Measurements from ENCODE around the gene RPL18. TPM values are rescaled to one million over a fixed set of nuclear protein-coding genes. Genes with fewer than 3 reads are reported as not detected.

The RPL18 gene
- 1,420 TPM for polyA plus RNA-seq (2013, experiment 1 of 2)
- 1,243 TPM for polyA plus RNA-seq (2013, experiment 2 of 2)

DNA sequence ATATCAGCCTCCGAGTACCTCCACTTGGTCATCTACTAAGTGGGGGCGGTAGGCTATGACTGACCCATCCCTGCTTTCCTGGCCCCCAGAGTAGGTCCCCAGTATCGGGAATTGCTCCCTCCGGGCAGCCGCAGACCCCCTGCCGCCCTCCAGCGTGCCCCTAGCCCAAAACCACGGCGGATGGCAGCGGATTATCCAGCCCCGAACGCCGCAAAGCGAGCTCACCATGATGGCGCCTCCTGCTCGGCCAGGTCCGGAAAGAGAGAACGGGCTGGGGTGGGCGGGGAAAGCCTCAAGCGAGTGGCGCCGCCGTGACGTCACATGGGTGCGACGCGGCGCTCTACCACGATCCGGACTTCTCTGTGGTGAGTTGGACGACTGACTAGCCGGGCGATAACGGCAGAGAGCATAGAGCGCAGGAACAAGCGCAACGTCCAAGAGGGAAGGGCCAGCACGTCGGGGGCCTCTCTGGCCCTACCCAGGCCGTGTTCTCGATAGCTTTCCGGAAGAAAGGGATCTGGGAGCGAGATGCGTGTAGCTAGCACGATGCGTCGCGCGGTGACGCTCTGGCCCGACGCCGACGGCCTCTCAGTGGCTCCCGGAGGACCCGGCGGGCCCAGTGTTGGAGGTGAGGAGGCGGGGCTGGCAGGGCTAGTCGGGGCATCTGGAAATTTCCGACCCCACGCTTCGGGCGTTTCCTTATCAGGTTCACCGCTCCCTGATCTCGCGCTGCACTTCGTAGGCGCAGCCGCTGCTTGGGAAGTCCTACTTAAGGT lies at the start of gene RPL18, which contains the start of gene SPHK2:
TSS of gene RPL18 (minus strand) at position 263 of the 776 bp plus-strand sequence. CDS start at position 228, 35 bp downstream.
TSS of gene SPHK2 (plus strand) at position 591 of the 776 bp plus-strand sequence. CDS start 1,009 bp downstream, outside the sequence.
- Histone ChIP-seq H3K4me3 (ENCODE audit: extremely low read depth, insufficient read depth, low read length, poor library complexity, severe bottlenecking) (peak within 1 kb of the TSS; percentile 100), H3K36me3 (ENCODE audit: control insufficient read depth, insufficient read depth, low read length) (peaks cover 44% of the 10 kb centered on the region), H3K9me3 (ENCODE audit: control insufficient read depth, low read length) (no peaks in the 10 kb centered on the region), H3K27ac (ENCODE audit: low read depth, low read length, severe bottlenecking) (peak within 1 kb of the TSS; percentile 94), H3K4me1 (ENCODE audit: control insufficient read depth, insufficient read depth, low read length, poor library complexity, severe bottlenecking) (peaks cover 31% of the 10 kb centered on the region)
- WGBS, 2 experiments (ENCODE audit: insufficient coverage in 2 of 2), result 0 to 1% methylated on average over 64 to 67 of the region's 69 CpGs

GRCh38 chr19:48668761-48669160 lies 49.8 kb upstream of the RPL18 start:
- Histone ChIP-seq H3K9me3 (ENCODE audit: control insufficient read depth, low read length) (no peaks in the 10 kb centered on the region), H3K36me3 (ENCODE audit: control insufficient read depth, insufficient read depth, low read length) (no peaks in the 10 kb centered on the region), H3K4me3 (ENCODE audit: extremely low read depth, insufficient read depth, low read length, poor library complexity, severe bottlenecking) (no peak overlapping the region), H3K4me1 (ENCODE audit: control insufficient read depth, insufficient read depth, low read length, poor library complexity, severe bottlenecking) (peaks cover 11% of the 10 kb centered on the region), H3K27ac (ENCODE audit: low read depth, low read length, severe bottlenecking) (no peak overlapping the region)
- WGBS, 2 experiments (ENCODE audit: insufficient coverage in 2 of 2), result 80 to 93% methylated on average over 1 of the region's 2 CpGs

DNA sequence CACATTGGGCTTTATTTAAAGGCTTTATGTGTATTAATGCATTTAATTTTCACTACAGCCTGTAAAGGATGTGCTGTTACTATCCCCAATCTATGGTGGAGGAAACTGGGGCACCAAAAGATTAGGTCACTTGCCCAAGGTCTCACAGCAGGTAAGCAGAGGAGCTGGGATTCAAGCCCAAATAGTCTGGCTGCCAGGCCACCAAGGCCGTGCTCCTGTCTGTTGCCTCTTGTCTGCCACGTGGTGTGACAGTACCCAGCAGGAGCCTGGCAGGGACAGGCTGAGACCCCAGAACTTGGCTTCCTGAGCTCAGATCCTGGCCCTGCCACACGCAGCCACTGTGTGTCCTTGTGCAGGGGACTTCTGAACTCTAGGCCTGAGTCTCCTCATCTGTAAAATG lies 49.4 kb upstream of the RPL18 start:
- no peaks in the 10 kb centered on the region for H3K36me3 ChIP-seq (ENCODE audit: control insufficient read depth, insufficient read depth, low read length)
- 83 to 95% methylated on average over 3 of the region's 3 CpGs for WGBS, 2 experiments (ENCODE audit: insufficient coverage in 2 of 2)
- no peak overlapping the region for H3K27ac ChIP-seq (ENCODE audit: low read depth, low read length, severe bottlenecking)
- H3K4me3 ChIP-seq (ENCODE audit: extremely low read depth, insufficient read depth, low read length, poor library complexity, severe bottlenecking), result no peak overlapping the region
- no peaks in the 10 kb centered on the region for H3K9me3 ChIP-seq (ENCODE audit: control insufficient read depth, low read length)
- peaks cover 15% of the 10 kb centered on the region for H3K4me1 ChIP-seq (ENCODE audit: control insufficient read depth, insufficient read depth, low read length, poor library complexity, severe bottlenecking)

DNA sequence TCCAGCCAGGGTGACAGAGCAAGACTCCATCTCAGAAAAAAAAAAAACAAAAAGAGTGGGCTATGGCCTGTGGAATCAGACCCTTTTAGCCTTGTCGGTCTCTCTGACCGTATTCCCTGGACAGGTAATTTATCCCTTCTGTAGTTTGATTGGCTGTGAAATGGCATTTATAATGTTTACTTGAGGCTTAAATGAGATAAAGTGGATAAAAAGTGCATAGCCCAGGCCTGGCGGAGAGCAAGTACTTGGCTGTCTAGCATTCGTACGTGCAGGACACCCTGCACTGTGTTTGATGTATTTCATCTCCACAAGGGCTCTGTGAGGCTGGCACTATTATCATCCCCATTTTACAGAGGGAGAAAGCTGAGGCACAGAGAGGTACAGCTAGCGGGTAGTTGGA lies 46.8 kb upstream of the RPL18 start:
- Histone ChIP-seq H3K4me1 (ENCODE audit: control insufficient read depth, insufficient read depth, low read length, poor library complexity, severe bottlenecking) (peaks cover 17% of the 10 kb centered on the region), H3K4me3 (ENCODE audit: extremely low read depth, insufficient read depth, low read length, poor library complexity, severe bottlenecking) (no peak overlapping the region), H3K27ac (ENCODE audit: low read depth, low read length, severe bottlenecking) (no peak overlapping the region), H3K36me3 (ENCODE audit: control insufficient read depth, insufficient read depth, low read length) (no peaks in the 10 kb centered on the region), H3K9me3 (ENCODE audit: control insufficient read depth, low read length) (peaks cover 5% of the 10 kb centered on the region)
- 93 to 97% methylated on average over 4 to 5 of the region's 6 CpGs for WGBS, 2 experiments (ENCODE audit: insufficient coverage in 2 of 2)

GRCh38 chr19:48664476-48664875 lies 45.5 kb upstream of the RPL18 start:
- 87 to 90% methylated on average over 13 of the region's 14 CpGs for WGBS, 2 experiments (ENCODE audit: insufficient coverage in 2 of 2)
- H3K4me3 ChIP-seq (ENCODE audit: extremely low read depth, insufficient read depth, low read length, poor library complexity, severe bottlenecking), result no peak overlapping the region
- H3K9me3 ChIP-seq (ENCODE audit: control insufficient read depth, low read length), result peaks cover 5% of the 10 kb centered on the region
- H3K27ac ChIP-seq (ENCODE audit: low read depth, low read length, severe bottlenecking), result no peak overlapping the region
- no peaks in the 10 kb centered on the region for H3K36me3 ChIP-seq (ENCODE audit: control insufficient read depth, insufficient read depth, low read length)
- peaks cover 17% of the 10 kb centered on the region for H3K4me1 ChIP-seq (ENCODE audit: control insufficient read depth, insufficient read depth, low read length, poor library complexity, severe bottlenecking)

DNA sequence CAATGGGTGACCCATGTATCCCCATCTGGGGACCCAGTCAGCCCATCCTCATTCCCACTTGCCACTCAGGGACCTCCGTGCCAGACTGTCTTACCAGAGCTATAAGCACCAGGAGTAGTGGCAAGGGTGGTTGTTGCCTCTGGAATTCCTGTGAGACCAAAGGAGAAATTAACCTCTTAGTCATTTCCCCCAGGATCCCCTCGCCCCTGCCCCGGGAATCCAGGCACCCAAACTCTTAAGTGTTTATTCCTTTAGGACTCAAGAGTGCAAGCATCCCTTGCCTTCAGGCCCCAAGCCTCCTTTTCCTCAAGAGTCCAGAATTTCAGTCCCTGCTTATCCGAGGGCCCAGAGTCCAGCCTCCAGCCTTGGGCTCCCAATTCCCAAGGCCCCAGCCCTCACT lies 44.7 kb upstream of the RPL18 start:
- peak overlapping the region; percentile 6 for H3K27ac ChIP-seq (ENCODE audit: low read depth, low read length, severe bottlenecking)
- H3K36me3 ChIP-seq (ENCODE audit: control insufficient read depth, insufficient read depth, low read length), result no peaks in the 10 kb centered on the region
- peaks cover 17% of the 10 kb centered on the region for H3K4me1 ChIP-seq (ENCODE audit: control insufficient read depth, insufficient read depth, low read length, poor library complexity, severe bottlenecking)
- H3K4me3 ChIP-seq (ENCODE audit: extremely low read depth, insufficient read depth, low read length, poor library complexity, severe bottlenecking), result no peak overlapping the region
- peaks cover 5% of the 10 kb centered on the region for H3K9me3 ChIP-seq (ENCODE audit: control insufficient read depth, low read length)
- 84 to 89% methylated on average over 3 to 4 of the region's 4 CpGs for WGBS, 2 experiments (ENCODE audit: insufficient coverage in 2 of 2)

- WGBS, 2 experiments (ENCODE audit: insufficient coverage in 2 of 2), result 96 to 97% methylated on average over 43 to 50 of the region's 50 CpGs
- Histone ChIP-seq H3K4me3 (ENCODE audit: extremely low read depth, insufficient read depth, low read length, poor library complexity, severe bottlenecking) (no peak overlapping the region), H3K27ac (ENCODE audit: low read depth, low read length, severe bottlenecking) (no peak overlapping the region), H3K9me3 (ENCODE audit: control insufficient read depth, low read length) (peaks cover 5% of the 10 kb centered on the region), H3K36me3 (ENCODE audit: control insufficient read depth, insufficient read depth, low read length) (no peaks in the 10 kb centered on the region), H3K4me1 (ENCODE audit: control insufficient read depth, insufficient read depth, low read length, poor library complexity, severe bottlenecking) (peaks cover 14% of the 10 kb centered on the region)
Measured at GRCh38 chr19:48661711-48662090, 42.7 kb upstream of the RPL18 start.

DNA sequence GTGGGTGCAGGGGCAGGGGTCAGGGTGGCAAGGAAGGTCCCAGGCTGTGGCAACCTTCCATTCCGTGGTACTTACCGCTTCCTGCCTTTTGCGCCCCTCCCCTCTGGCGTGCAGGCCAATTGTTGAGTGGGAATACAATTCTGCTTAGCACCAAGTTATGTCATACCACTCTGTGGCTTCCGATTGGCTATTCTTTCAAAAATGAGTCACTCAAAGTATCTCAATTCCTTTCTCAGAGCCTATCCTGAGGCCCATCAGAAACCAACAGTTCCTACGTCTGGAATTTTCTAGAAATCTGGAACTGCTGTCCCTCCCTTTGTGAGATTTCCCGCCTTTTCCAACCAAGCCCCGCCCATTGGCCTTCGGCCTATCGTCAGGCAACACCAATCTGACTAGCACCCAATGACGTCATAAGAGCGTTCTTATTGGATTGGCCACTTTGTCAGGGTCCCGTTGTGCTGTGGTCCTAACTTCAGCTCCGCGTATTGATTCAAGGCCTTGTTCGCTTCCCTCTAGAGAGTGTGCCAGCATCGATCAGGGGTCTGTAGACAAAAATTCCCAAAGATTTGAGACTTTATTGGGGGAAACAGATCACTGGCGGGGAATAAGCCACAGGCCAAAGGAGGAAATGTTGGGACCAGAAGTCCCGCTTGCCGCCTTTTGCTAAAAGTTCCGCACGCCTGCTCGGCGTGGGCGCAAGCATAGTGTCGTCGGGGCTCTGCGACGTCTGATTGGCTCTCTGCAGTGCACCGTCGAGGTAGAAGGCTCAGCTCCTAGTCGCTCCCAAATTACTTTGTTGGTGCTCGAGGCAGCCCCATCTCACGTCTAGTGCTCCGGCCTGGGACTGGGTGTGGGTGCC lies 42.1 kb upstream of the RPL18 start:
- 94% methylated on average over 34 to 35 of the region's 35 CpGs for WGBS, 2 experiments (ENCODE audit: insufficient coverage in 2 of 2)
- peaks cover 5% of the 10 kb centered on the region for H3K9me3 ChIP-seq (ENCODE audit: control insufficient read depth, low read length)
- H3K36me3 ChIP-seq (ENCODE audit: control insufficient read depth, insufficient read depth, low read length), result no peaks in the 10 kb centered on the region
- no peak overlapping the region for H3K27ac ChIP-seq (ENCODE audit: low read depth, low read length, severe bottlenecking)
- H3K4me3 ChIP-seq (ENCODE audit: extremely low read depth, insufficient read depth, low read length, poor library complexity, severe bottlenecking), result no peak overlapping the region
- peaks cover 13% of the 10 kb centered on the region for H3K4me1 ChIP-seq (ENCODE audit: control insufficient read depth, insufficient read depth, low read length, poor library complexity, severe bottlenecking)

GRCh38 chr19:48659768-48660167 lies 40.8 kb upstream of the RPL18 start:
- no peak overlapping the region for H3K4me3 ChIP-seq (ENCODE audit: extremely low read depth, insufficient read depth, low read length, poor library complexity, severe bottlenecking)
- H3K9me3 ChIP-seq (ENCODE audit: control insufficient read depth, low read length), result peaks cover 5% of the 10 kb centered on the region
- H3K36me3 ChIP-seq (ENCODE audit: control insufficient read depth, insufficient read depth, low read length), result no peaks in the 10 kb centered on the region
- H3K27ac ChIP-seq (ENCODE audit: low read depth, low read length, severe bottlenecking), result no peak overlapping the region
- WGBS, 2 experiments (ENCODE audit: insufficient coverage in 2 of 2), result 76 to 92% methylated on average over 5 of the region's 5 CpGs
- H3K4me1 ChIP-seq (ENCODE audit: control insufficient read depth, insufficient read depth, low read length, poor library complexity, severe bottlenecking), result peaks cover 13% of the 10 kb centered on the region

- 86 to 93% methylated on average over 5 of the region's 6 CpGs for WGBS, 2 experiments (ENCODE audit: insufficient coverage in 2 of 2)
Measured at GRCh38 chr19:48658483-48658882, 39.5 kb upstream of the RPL18 start.

More at GRCh38 chr19:48658483-48658882, 39.5 kb upstream of the RPL18 start:
- no peak overlapping the region for H3K4me3 ChIP-seq (ENCODE audit: extremely low read depth, insufficient read depth, low read length, poor library complexity, severe bottlenecking)
- peaks cover 3% of the 10 kb centered on the region for H3K4me1 ChIP-seq (ENCODE audit: control insufficient read depth, insufficient read depth, low read length, poor library complexity, severe bottlenecking)
- no peak overlapping the region for H3K27ac ChIP-seq (ENCODE audit: low read depth, low read length, severe bottlenecking)
- no peaks in the 10 kb centered on the region for H3K36me3 ChIP-seq (ENCODE audit: control insufficient read depth, insufficient read depth, low read length)
- peaks cover 5% of the 10 kb centered on the region for H3K9me3 ChIP-seq (ENCODE audit: control insufficient read depth, low read length)

All from mesodermal cell (in vitro differentiated cells).